HepG2 (cell line): ENCODE measurements around the gene LYSMD1. TPM values are rescaled to one million over a fixed set of nuclear protein-coding genes. Genes with fewer than 3 reads are reported as not detected.

Experiments
- CHCHD3 ChIP-seq: sonication (generic); formaldehyde crosslinking; IDR thresholded peaks from 2 replicates; pipeline ENCODE4 v1.8.0; 2022; ENCODE audit warnings: mild to moderate bottlenecking, missing genetic modification reagents, moderate library complexity
- FOSL2 ChIP-seq: sonication (generic); formaldehyde crosslinking; IDR thresholded peaks from 2 replicates; pipeline ENCODE4 v1.4.0; 2020; ENCODE audit warnings: missing genetic modification reagents
- GTF2F1 ChIP-seq: fragments of 150-350 bp; IDR thresholded peaks from 2 replicates; pipeline ENCODE4 v1.6.1; 2014; ENCODE audit warnings: low read length
- MAF1 ChIP-seq: sonication (generic); formaldehyde crosslinking; IDR thresholded peaks from 2 replicates; pipeline ENCODE4 v1.5.0; 2020; ENCODE audit warnings: missing genetic modification reagents, borderline replicate concordance
- NCOA5 ChIP-seq: sonication (generic); formaldehyde crosslinking; IDR thresholded peaks from 2 replicates; pipeline ENCODE4 v1.4.0; 2020; ENCODE audit warnings: missing genetic modification reagents
- NR3C1 ChIP-seq: sonication (generic); formaldehyde crosslinking; IDR thresholded peaks from 2 replicates; pipeline ENCODE4 v1.4.0; 2020; ENCODE audit warnings: missing genetic modification reagents
- SATB2 ChIP-seq: sonication (generic); formaldehyde crosslinking; IDR thresholded peaks from 2 replicates; pipeline ENCODE4 v1.5.0; 2020; ENCODE audit warnings: missing genetic modification reagents
- SMARCE1 ChIP-seq: fragments of 450-650 bp; IDR thresholded peaks from 2 replicates; pipeline ENCODE4 v1.6.1; 2017; ENCODE audit warnings: borderline replicate concordance
- STAT5B ChIP-seq: sonication (generic); formaldehyde crosslinking; IDR thresholded peaks from 2 replicates; pipeline ENCODE4 v1.4.0; 2020; ENCODE audit warnings: missing genetic modification reagents
- TARDBP ChIP-seq: sonication (generic); formaldehyde crosslinking; IDR thresholded peaks from 2 replicates; pipeline ENCODE4 v1.8.0; 2022; ENCODE audit warnings: mild to moderate bottlenecking, missing genetic modification reagents
- THAP7 ChIP-seq: sonication (generic); formaldehyde crosslinking; IDR thresholded peaks from 2 replicates; pipeline ENCODE4 v1.8.1; 2023; ENCODE audit warnings: mild to moderate bottlenecking, missing genetic modification reagents
- U2AF2 ChIP-seq: fragments of 200-400 bp; formaldehyde crosslinking; IDR thresholded peaks from 2 replicates; pipeline ENCODE4 v1.6.1; 2017; ENCODE audit warnings: low read depth, mild to moderate bottlenecking, low read length
- ZBTB38 ChIP-seq: sonication (generic); formaldehyde crosslinking; IDR thresholded peaks from 2 replicates; pipeline ENCODE4 v1.5.1; 2020; ENCODE audit warnings: mild to moderate bottlenecking, missing genetic modification reagents
- ZNF121 ChIP-seq: sonication (generic); formaldehyde crosslinking; IDR thresholded peaks from 2 replicates; pipeline ENCODE4 v1.5.0; 2020; ENCODE audit warnings: mild to moderate bottlenecking, missing genetic modification reagents
- ZNF180 ChIP-seq: sonication (generic); formaldehyde crosslinking; IDR thresholded peaks from 2 replicates; pipeline ENCODE4 v1.4.0; 2020; ENCODE audit warnings: low read depth, missing genetic modification reagents, borderline replicate concordance
- ZNF441 ChIP-seq: sonication (generic); formaldehyde crosslinking; IDR thresholded peaks from 2 replicates; pipeline ENCODE4 v1.7.0; 2021; ENCODE audit warnings: missing genetic modification reagents, borderline replicate concordance
- ZNF576 ChIP-seq: sonication (generic); formaldehyde crosslinking; IDR thresholded peaks from 2 replicates; pipeline ENCODE4 v1.4.0; 2020; ENCODE audit warnings: mild to moderate bottlenecking, missing genetic modification reagents
- ZNF7 ChIP-seq: IDR thresholded peaks from 2 replicates; pipeline ENCODE4 v1.6.1; 2016; ENCODE audit warnings: missing biosample characterization, missing genetic modification reagents
- ZNF704 ChIP-seq: sonication (generic); formaldehyde crosslinking; IDR thresholded peaks from 2 replicates; pipeline ENCODE4 v1.8.1; 2023; ENCODE audit warnings: mild to moderate bottlenecking, inconsistent platforms, moderate library complexity, missing genetic modification reagents, borderline replicate concordance
- ZSCAN25 ChIP-seq: sonication (generic); formaldehyde crosslinking; IDR thresholded peaks from 2 replicates; pipeline ENCODE4 v1.8.0; 2022; ENCODE audit warnings: mild to moderate bottlenecking, missing genetic modification reagents
- polyA plus RNA-seq, 8 experiments: library from polyadenylated mRNA; depleted of rRNA in 3 of 8; stranded (reverse) in 7 of 8; unstranded in 1 of 8; fragments of >200 nt; fragmentation: Illumina TruSeq in 4 of 8; extraction: Trizol in 4 of 8; gene quantifications; 2 replicates each; pipeline versions ENCODE4 v1.2.1 to v1.2.3, GENCODE V29; 2011 to 2016; ENCODE audit warnings: low read depth in 4 of 8, missing spikeins in 1 of 8, mixed read lengths in 1 of 8; ENCODE audit not compliant: insufficient read depth in 1 of 8
- total RNA-seq, 5 experiments: library from RNA; depleted of rRNA; stranded (reverse); fragments of >200 nt; fragmentation: Illumina TruSeq; extraction: Trizol; gene quantifications; 2 replicates each; pipeline ENCODE4 v1.2.3, GENCODE V29; 2016; ENCODE audit warnings: low read depth in 1 of 5
- TF ChIP-seq, protein P1 (sequence below): sonication (generic); formaldehyde crosslinking; IDR thresholded peaks from 2 replicates; pipeline ENCODE4 v1.5.0; 2020; ENCODE audit warnings: mild to moderate bottlenecking, missing genetic modification reagents
- TF ChIP-seq, protein P2 (sequence below): sonication (generic); formaldehyde crosslinking; IDR thresholded peaks from 2 replicates; pipeline ENCODE4 v1.8.0; 2022; ENCODE audit warnings: missing genetic modification reagents, mild to moderate bottlenecking, inconsistent platforms, borderline replicate concordance
- TF ChIP-seq, protein P3 (sequence below): sonication (generic); formaldehyde crosslinking; IDR thresholded peaks from 2 replicates; pipeline ENCODE4 v1.5.1; 2020; ENCODE audit warnings: missing genetic modification reagents, mild to moderate bottlenecking, borderline replicate concordance

The LYSMD1 gene
- total and polyA plus RNA-seq, 2 of the 13 experiments (the other 11 are each of a cell fraction or from before 2014, with no cell fraction given): 3.8 to 4.8 TPM

DNA sequence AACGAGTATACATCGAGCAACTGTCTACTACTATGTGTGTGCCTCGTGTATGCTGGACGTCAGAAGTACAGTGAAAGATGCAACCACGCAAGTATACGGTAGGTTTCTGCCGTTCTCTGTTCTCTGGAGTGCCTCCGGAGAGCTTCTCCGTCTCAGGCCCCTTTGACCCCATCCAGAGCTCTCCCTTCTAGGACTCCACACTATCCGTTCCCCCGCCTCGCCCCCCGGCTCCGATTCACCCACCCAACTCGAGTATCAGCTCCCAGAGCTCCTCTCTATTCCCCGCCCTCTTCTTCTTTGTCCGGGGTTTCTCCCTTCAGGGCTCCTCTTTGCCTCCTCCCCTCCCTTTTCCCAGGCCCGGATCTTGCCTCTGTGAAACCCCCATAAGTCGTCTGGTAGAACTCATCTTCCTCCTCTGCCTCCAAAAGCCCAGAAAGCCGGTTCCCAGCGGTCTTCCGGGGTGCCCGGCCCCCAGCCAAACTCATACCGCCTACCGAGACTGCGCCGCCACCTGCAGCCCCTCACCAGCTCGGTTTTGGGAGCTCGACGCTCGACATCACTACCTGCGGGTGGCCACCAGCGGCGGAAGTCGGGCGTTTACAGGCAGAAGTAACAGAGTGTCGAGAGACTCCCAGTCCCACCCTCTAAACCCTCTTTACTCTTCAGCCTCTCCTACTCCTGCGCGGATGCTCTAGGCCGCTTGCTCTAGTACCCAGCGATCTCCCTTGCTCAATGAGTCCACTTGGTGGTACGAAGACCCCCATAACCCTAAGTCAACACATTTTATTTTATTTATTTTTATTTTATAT lies 24.1 kb upstream of the LYSMD1 start, which contains the start of gene VPS72 (continued):
- TF ChIP-seq, protein P1, sequence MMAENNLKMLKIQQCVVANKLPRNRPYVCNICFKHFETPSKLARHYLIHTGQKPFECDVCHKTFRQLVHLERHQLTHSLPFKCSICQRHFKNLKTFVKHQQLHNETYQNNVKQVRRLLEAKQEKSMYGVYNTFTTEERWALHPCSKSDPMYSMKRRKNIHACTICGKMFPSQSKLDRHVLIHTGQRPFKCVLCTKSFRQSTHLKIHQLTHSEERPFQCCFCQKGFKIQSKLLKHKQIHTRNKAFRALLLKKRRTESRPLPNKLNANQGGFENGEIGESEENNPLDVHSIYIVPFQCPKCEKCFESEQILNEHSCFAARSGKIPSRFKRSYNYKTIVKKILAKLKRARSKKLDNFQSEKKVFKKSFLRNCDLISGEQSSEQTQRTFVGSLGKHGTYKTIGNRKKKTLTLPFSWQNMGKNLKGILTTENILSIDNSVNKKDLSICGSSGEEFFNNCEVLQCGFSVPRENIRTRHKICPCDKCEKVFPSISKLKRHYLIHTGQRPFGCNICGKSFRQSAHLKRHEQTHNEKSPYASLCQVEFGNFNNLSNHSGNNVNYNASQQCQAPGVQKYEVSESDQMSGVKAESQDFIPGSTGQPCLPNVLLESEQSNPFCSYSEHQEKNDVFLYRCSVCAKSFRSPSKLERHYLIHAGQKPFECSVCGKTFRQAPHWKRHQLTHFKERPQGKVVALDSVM (CRISPR knock-in tag): no peak
- TF ChIP-seq CHCHD3 (CRISPR knock-in tag) (no peak), SATB2 (no peak), MAF1 (no peak; the same call in 1 of the 2 replicates), TARDBP (CRISPR knock-in tag) (peak; percentile 95), ZNF7 (no peak), NCOA5 (CRISPR knock-in tag) (no peak), NR3C1 (no peak), ZSCAN25 (CRISPR knock-in tag) (no peak), SMARCE1 (no peak), ZNF180 (CRISPR knock-in tag) (no peak), U2AF2 (no peak), GTF2F1 (no peak; the same call in 1 of the 2 replicates), FOSL2 (CRISPR knock-in tag) (peak; percentile 51), ZBTB38 (peak; percentile 65; the same call in 1 of the 2 replicates), ZNF576 (CRISPR knock-in tag) (no peak), ZNF704 (CRISPR knock-in tag) (peak; percentile 74; the same call in 1 of the 2 replicates), STAT5B (CRISPR knock-in tag) (peak; percentile 90; the same call in 1 of the 2 replicates), ZNF441 (CRISPR knock-in tag) (0 out of 2 replicates have a peak, but pooled peaks have one; percentile 58), ZNF121 (CRISPR knock-in tag) (0 out of 2 replicates have a peak, but pooled peaks have one; percentile 16), THAP7 (CRISPR knock-in tag) (peak; percentile 88)
- TF ChIP-seq, protein P2, sequence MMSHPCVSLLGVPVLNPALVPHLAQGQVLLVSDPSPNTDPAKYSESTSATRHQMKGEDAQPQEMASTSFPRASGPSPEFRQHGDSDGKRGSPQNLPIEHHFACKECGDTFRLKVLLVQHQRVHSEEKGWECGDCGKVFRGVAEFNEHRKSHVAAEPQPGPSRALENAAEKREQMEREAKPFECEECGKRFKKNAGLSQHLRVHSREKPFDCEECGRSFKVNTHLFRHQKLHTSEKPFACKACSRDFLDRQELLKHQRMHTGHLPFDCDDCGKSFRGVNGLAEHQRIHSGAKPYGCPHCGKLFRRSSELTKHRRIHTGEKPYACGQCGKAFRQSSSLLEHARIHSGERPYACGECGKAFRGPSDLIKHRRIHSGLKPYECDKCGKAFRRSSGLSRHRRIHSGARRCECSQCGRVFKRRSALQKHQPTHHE: peak; percentile 88; the same call in 1 of the 2 replicates
- TF ChIP-seq, protein P3, sequence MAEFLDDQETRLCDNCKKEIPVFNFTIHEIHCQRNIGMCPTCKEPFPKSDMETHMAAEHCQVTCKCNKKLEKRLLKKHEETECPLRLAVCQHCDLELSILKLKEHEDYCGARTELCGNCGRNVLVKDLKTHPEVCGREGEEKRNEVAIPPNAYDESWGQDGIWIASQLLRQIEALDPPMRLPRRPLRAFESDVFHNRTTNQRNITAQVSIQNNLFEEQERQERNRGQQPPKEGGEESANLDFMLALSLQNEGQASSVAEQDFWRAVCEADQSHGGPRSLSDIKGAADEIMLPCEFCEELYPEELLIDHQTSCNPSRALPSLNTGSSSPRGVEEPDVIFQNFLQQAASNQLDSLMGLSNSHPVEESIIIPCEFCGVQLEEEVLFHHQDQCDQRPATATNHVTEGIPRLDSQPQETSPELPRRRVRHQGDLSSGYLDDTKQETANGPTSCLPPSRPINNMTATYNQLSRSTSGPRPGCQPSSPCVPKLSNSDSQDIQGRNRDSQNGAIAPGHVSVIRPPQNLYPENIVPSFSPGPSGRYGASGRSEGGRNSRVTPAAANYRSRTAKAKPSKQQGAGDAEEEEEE: no peak
